Duodenal mucosa (tissue), 2 donors: ENCODE data around the gene P2RX4.

Experiments used
- H3K27ac ChIP-seq: one replicate; pipeline ENCODE4 v1.7.0; 2013; ENCODE audit warnings: low read depth, low read length
- H3K27me3 ChIP-seq, 2 donors: one replicate each; pipeline ENCODE4 v1.7.0; 2013; ENCODE audit warnings: low read length in 2 of 2, control low read depth in 1 of 2; ENCODE audit not compliant: insufficient read depth in 2 of 2, control insufficient read depth in 1 of 2
- H3K36me3 ChIP-seq, 2 donors: one replicate each; pipeline ENCODE4 v1.7.0; 2013; ENCODE audit warnings: low read length in 2 of 2, control low read depth in 1 of 2; ENCODE audit not compliant: insufficient read depth in 2 of 2, control insufficient read depth in 1 of 2
- H3K4me1 ChIP-seq, 2 donors: one replicate each; pipeline ENCODE4 v1.7.0; 2013; ENCODE audit warnings: low read length in 2 of 2, control low read depth in 1 of 2; ENCODE audit not compliant: insufficient read depth in 2 of 2, control insufficient read depth in 1 of 2
- H3K4me3 ChIP-seq, 2 donors: one replicate each; pipeline ENCODE4 v1.7.0; 2013; ENCODE audit warnings: low read length in 2 of 2, low read depth in 1 of 2
- H3K9ac ChIP-seq, 2 donors: one replicate each; pipeline ENCODE4 v1.7.0; 2013; ENCODE audit warnings: low read length in 2 of 2, low read depth in 1 of 2
- H3K9me3 ChIP-seq, 2 donors: one replicate each; pipeline ENCODE4 v1.7.0; 2013; ENCODE audit warnings: low read length in 2 of 2, control low read depth in 1 of 2; ENCODE audit not compliant: control insufficient read depth in 1 of 2

Gene P2RX4

GRCh38 chr12:121172145-121172544 lies 37.8 kb upstream of the P2RX4 start:
- Histone ChIP-seq H3K27me3 (no peaks in the 10 kb centered on the region), H3K27ac (no peak overlapping the region), H3K9me3 (no peaks in the 10 kb centered on the region), H3K9ac (no peak overlapping the region), H3K4me3 (no peak overlapping the region), H3K4me1 (no peaks in the 10 kb centered on the region), H3K36me3 (no peaks in the 10 kb centered on the region)

GRCh38 chr12:121175383-121176119 lies 34.4 kb upstream of the P2RX4 start:
- Histone ChIP-seq H3K36me3 (no peaks in the 10 kb centered on the region), H3K4me1 (no peaks in the 10 kb centered on the region), H3K9ac (no peak overlapping the region), H3K4me3 (no peak overlapping the region), H3K27ac (no peak overlapping the region), H3K27me3 (no peaks in the 10 kb centered on the region), H3K9me3 (no peaks in the 10 kb centered on the region)

GRCh38 chr12:121176826-121177529 lies 33.0 kb upstream of the P2RX4 start:
- Histone ChIP-seq H3K4me1 (no peaks in the 10 kb centered on the region), H3K27me3 (no peaks in the 10 kb centered on the region), H3K4me3 (no peak overlapping the region), H3K9me3 (no peaks in the 10 kb centered on the region), H3K27ac (no peak overlapping the region), H3K36me3 (no peaks in the 10 kb centered on the region), H3K9ac (no peak overlapping the region)

GRCh38 chr12:121181181-121181580 lies 28.7 kb upstream of the P2RX4 start:
- Histone ChIP-seq H3K9ac (no peak overlapping the region), H3K27me3 (no peaks in the 10 kb centered on the region), H3K36me3 (no peaks in the 10 kb centered on the region)

GRCh38 chr12:121182222-121182893 lies 27.6 kb upstream of the P2RX4 start:
- no peak overlapping the region for H3K9ac ChIP-seq

More at GRCh38 chr12:121181181-121181580, 28.7 kb upstream of the P2RX4 start:
- Histone ChIP-seq H3K4me3 (no peak overlapping the region), H3K27ac (no peak overlapping the region), H3K9me3 (no peaks in the 10 kb centered on the region), H3K4me1 (no peaks in the 10 kb centered on the region)

GRCh38 chr12:121184425-121184824 lies 25.5 kb upstream of the P2RX4 start:
- peaks cover 0 to 1% of the 10 kb centered on the region in 2 donors for H3K4me1 ChIP-seq
- H3K4me3 ChIP-seq = no peak overlapping the region
- no peaks in the 10 kb centered on the region for H3K36me3 ChIP-seq
- no peak overlapping the region for H3K27ac ChIP-seq
- no peaks in the 10 kb centered on the region for H3K27me3 ChIP-seq
- H3K9ac ChIP-seq = no peak overlapping the region
- no peaks in the 10 kb centered on the region for H3K9me3 ChIP-seq

More at GRCh38 chr12:121182222-121182893, 27.6 kb upstream of the P2RX4 start:
- Histone ChIP-seq H3K4me1 (no peaks in the 10 kb centered on the region), H3K27me3 (no peaks in the 10 kb centered on the region), H3K27ac (no peak overlapping the region), H3K9me3 (no peaks in the 10 kb centered on the region), H3K36me3 (no peaks in the 10 kb centered on the region), H3K4me3 (no peak overlapping the region)

- peaks cover 0 to 3% of the 10 kb centered on the region in 2 donors for H3K4me1 ChIP-seq
- no peak overlapping the region for H3K9ac ChIP-seq
- H3K27ac ChIP-seq = no peak overlapping the region
- H3K36me3 ChIP-seq = no peaks in the 10 kb centered on the region
- H3K27me3 ChIP-seq = no peaks in the 10 kb centered on the region
- H3K9me3 ChIP-seq = no peaks in the 10 kb centered on the region
- H3K4me3 ChIP-seq = no peak overlapping the region
Measured at GRCh38 chr12:121184984-121185889, 24.7 kb upstream of the P2RX4 start.

GRCh38 chr12:121186826-121187225 lies 23.1 kb upstream of the P2RX4 start:
- no peak overlapping the region for H3K9ac ChIP-seq
- no peaks in the 10 kb centered on the region for H3K27me3 ChIP-seq
- H3K4me3 ChIP-seq = no peak overlapping the region
- H3K4me1 ChIP-seq = peaks cover 0 to 3% of the 10 kb centered on the region in 2 donors
- no peaks in the 10 kb centered on the region for H3K36me3 ChIP-seq
- H3K9me3 ChIP-seq = no peaks in the 10 kb centered on the region
- H3K27ac ChIP-seq = no peak overlapping the region

- no peaks in the 10 kb centered on the region for H3K9me3 ChIP-seq
- no peak overlapping the region for H3K9ac ChIP-seq
- peaks cover 0 to 3% of the 10 kb centered on the region in 2 donors for H3K4me1 ChIP-seq
- H3K27ac ChIP-seq = no peak overlapping the region
- H3K4me3 ChIP-seq = no peak overlapping the region
- H3K27me3 ChIP-seq = no peaks in the 10 kb centered on the region
- H3K36me3 ChIP-seq = no peaks in the 10 kb centered on the region
Measured at GRCh38 chr12:121187501-121187900, 22.4 kb upstream of the P2RX4 start.
